AG09309 (cell line): ENCODE data around the gene PAQR9.
A peak's percentile ranks its signal among the peaks of the same experiment; 100 is the strongest.
"Not testable (repeated sequence)": the region's sequence is repeated elsewhere in the genome, so short reads cannot be mapped to it uniquely, and the experiment has no call there.

Source experiments
- DNase-seq: peaks from one replicate; pipeline ENCODE4 v3.0.0-alpha.2; 2010; ENCODE audit warnings: low read depth
- H3K4me3 ChIP-seq: 2 replicates; pipeline ENCODE4 v1.5.1; 2011; ENCODE audit warnings: mild to moderate bottlenecking, low read depth, low read length, moderate library complexity; ENCODE audit not compliant: control insufficient read depth
- TF ChIP-seq, protein P1 (sequence below): IDR thresholded peaks from 2 replicates; pipeline ENCODE4 v1.5.1; 2011; ENCODE audit warnings: mild to moderate bottlenecking, low read depth, low read length, inconsistent platforms; ENCODE audit not compliant: insufficient read depth, control insufficient read depth; ENCODE audit errors: missing control alignments

The PAQR9 gene

DNA sequence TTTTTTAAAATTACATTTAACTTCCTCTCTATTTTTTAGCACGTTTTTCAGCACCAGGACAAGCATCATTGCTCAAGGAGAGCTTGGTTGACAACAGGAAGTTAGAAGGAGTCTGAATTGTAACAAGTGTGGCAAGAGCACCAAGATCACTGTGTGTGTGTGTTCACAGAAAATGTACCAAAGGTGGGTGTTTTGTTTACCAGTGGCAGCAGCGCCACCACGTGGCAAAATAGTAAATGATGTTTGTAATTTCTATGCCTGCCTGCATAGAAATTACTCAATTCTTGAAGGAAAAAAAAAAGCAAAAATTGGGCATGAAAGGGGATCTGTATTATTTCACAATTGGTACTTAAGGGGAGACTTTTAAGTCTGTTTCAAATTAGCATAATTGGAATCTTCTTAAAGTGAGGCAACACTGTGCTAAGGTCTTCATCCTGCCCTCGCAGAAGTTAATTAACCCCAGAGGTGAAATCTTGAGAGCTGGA is 30.5 kb upstream of the PAQR9 start:
- DNase-seq, result peak; percentile 50
- no peak overlapping the region for H3K4me3 ChIP-seq
- TF ChIP-seq, protein P1, sequence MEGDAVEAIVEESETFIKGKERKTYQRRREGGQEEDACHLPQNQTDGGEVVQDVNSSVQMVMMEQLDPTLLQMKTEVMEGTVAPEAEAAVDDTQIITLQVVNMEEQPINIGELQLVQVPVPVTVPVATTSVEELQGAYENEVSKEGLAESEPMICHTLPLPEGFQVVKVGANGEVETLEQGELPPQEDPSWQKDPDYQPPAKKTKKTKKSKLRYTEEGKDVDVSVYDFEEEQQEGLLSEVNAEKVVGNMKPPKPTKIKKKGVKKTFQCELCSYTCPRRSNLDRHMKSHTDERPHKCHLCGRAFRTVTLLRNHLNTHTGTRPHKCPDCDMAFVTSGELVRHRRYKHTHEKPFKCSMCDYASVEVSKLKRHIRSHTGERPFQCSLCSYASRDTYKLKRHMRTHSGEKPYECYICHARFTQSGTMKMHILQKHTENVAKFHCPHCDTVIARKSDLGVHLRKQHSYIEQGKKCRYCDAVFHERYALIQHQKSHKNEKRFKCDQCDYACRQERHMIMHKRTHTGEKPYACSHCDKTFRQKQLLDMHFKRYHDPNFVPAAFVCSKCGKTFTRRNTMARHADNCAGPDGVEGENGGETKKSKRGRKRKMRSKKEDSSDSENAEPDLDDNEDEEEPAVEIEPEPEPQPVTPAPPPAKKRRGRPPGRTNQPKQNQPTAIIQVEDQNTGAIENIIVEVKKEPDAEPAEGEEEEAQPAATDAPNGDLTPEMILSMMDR, result peak; percentile 63

DNA sequence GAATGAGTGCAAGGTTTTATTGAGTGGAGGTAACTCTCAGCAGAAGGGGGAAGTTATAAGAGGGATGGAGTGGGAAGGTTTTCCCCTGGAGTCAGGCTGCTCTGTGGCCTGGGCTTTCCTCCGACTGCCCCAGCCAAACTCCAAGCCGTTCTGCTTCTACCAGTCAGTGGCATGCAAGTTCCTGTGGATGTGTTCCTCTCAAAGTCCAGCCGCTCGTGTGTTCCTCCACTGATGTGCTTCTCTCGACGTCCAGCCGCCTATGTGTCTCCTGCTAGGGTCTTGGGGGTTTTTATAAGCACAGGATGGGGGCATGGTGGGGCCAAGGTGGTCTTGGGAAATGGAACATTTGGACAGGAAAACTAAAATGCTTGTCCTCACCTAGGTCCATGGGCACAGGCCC is 28.8 kb upstream of the PAQR9 start:
- TF ChIP-seq, protein P1, result no peak
- H3K4me3 ChIP-seq, result no peak overlapping the region
- no peak for DNase-seq

DNA sequence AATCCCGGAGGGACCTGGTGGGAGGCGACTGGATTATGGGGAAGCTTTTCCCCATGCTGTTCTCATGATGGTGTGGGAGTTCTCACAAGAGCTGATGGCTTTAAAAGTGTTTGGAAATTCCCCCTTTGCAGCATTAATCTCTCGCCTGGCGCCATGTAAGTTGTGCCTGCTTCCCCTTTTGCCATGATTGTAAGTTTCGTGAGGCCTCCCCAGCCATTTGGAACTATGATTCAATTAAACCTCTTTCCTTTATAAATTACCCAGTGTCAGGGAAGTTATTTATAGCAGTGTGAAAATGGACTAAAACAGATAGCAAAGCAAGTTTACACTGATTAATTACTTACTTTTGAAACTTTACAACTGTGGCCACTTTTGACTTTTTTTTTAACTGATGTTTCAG is 27.2 kb upstream of the PAQR9 start:
- TF ChIP-seq, protein P1, result no peak
- H3K4me3 ChIP-seq, result no peak overlapping the region
- DNase-seq, result no peak

DNA sequence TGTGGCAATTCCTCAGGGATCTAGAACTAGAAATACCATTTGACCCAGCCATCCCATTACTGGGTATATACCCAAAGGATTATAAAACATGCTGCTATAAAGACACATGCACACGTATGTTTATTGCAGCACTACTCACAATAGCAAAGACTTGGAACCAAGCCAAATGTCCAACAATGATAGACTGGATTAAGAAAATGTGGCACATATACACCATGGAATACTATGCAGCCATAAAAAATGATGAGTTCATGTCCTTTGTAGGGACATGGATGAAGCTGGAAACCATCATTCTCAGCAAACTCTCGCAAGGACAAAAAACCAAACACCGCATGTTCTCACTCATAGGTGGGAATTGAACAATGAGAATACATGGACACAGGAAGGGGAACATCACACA is 25.4 kb upstream of the PAQR9 start:
- DNase-seq, H3K4me3 ChIP-seq: not testable (repeated sequence)

DNA sequence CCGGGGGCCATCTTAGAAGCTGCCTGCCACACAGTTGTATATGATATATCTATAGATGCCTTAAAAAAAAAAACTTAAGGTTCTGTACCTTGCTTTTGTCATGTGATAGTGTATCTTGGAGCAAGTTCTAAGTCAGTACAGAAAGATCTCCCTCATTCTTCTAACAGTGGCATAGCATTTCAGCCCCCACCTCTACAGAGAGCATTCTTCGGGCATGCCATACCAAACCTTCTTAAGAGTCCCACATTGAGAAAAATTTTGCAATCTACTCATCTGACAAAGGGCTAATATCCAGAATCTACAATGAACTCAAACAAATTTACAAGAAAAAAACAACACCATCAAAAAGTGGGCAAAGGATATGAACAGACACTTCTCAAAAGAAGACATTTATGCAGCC is 24.7 kb upstream of the PAQR9 start:
- not testable (repeated sequence) for H3K4me3 ChIP-seq, DNase-seq

DNA sequence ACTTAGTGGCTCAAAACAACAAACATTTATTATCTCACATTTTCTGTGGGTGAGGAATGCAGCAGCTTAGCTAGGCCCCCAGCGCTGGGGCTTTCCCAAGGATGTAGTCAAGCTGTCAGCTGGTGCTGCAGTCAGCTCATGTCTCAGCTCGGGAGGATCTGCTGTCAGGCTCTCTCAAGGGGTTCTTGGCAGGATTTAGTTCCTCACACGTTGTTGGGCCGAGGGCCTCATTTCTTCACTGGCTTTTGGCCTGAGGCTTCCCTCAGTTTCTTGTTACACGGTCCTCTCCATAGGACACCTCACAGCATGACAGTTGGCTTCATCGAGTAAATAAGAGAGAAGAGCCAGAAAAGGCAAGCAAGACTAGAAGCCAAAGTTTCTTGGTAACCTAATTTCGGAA is 24.2 kb upstream of the PAQR9 start:
- TF ChIP-seq, protein P1, result no peak
- DNase-seq, result no peak
- H3K4me3 ChIP-seq, result no peak overlapping the region

DNA sequence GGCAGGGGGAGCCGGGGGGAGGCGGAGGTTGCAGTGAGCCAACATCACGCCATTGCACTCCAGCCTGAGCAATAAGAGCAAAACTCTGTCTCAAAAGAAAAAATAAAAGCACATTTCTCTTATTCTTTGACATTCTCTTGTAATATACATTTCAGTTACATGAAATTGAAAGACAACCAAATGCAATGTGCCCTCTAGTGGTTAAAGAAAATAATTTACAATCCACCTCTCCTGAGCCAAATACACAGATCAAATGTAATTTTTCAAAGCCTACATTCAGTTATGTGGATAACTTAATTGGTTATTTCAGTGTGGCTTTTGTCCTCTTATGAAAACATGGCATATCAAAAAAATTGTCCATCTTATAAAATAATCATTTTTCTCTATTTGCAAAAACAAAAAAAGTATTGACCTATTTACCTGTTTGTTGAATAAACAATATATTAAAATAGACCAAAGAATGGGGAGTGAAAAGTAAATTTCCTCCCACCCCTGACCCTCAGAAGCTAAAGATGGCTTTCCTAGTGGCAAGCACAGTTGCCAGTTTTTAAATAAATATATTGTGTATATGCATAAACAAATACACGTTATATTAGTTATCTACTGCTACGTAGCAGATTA is 23.7 kb upstream of the PAQR9 start:
- TF ChIP-seq, protein P1, result peak; percentile 41
- DNase-seq, result no peak
- H3K4me3 ChIP-seq, result no peak overlapping the region

DNA sequence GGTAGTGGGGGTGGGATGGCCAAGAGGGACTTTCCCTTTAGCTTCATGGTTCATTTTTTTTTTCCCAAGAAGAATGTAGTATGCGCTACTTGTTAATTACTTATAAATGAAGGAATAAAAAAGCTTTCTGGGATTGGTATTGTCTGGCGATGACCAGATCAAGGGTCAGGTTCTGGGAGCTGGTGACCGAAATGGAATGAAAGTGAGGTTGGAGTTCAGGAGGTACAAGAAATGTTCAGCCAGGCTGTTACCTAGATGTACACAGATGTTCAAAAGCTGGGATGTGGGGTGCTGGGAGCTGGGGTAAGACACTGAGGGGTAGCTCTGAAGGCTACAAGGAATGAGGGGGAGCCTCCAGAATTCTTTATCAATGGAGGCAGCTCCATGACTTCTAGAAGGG is 20.8 kb upstream of the PAQR9 start:
- DNase-seq, result no peak
- TF ChIP-seq, protein P1, result no peak
- H3K4me3 ChIP-seq, result no peak overlapping the region
